ENCODE data around the gene GUCD1.

- TF ChIP-seq CTCF (IDR thresholded peaks at IDR 0.05; ENCODE audit: low read length) (no peak), EZH2 (IDR thresholded peaks at IDR 0.05; ENCODE audit: borderline replicate concordance, low read length) (no peak)
Observed at GRCh38 chr22:24548812-24549211, 6.1 kb downstream of the GUCD1 start.

All from OCI-LY1 (cell line).